Gastrocnemius medialis (tissue), 4 donors: ENCODE results near the gene PPOX.

ENCODE experiments used
- CTCF ChIP-seq, 5 experiments: fragments of 450-650 bp in 3 of 5; fragments of 200-600 bp in 2 of 5; sonication (generic) in 2 of 5; IDR thresholded peaks in 4 of 5; conservative IDR thresholded peaks in 1 of 5; 1 replicate in 4 of 5; 2 replicates in 1 of 5; pipeline ENCODE4 v1.5.1; 2016 to 2019; ENCODE audit warnings: antibody characterized with exemption in 5 of 5, mild to moderate bottlenecking in 3 of 5, moderate library complexity in 3 of 5
- POLR2A ChIP-seq, 2 donors: fragments of 450-650 bp; IDR thresholded peaks; one replicate each; pipeline ENCODE4 v1.6.1; 2017; ENCODE audit warnings: antibody characterized with exemption in 2 of 2, mild to moderate bottlenecking in 2 of 2, moderate library complexity in 2 of 2

- TF ChIP-seq CTCF (IDR thresholded peaks at IDR 0.05 in 4 of 5, conservative IDR thresholded peaks at IDR 0.05 in 1 of 5) (peak; percentile 20 to 57 (median 44)), POLR2A (IDR thresholded peaks at IDR 0.05) (peak; percentile 73 to 92)
Measured at GRCh38 chr1:161165742-161166668, at the start of gene PPOX.
